Stimulated activated CD4-positive, alpha-beta T cell treated with anti-CD3 and anti-CD28 coated beads, TNF-alpha, amount 100 ng/mL, for 24 hours (primary cell): ENCODE measurements around the gene PSRC1.

Source experiments
- DNase-seq, 3 experiments: peaks; one replicate each; pipeline ENCODE4 v3.0.0-alpha.2; 2020; ENCODE audit warnings: low read depth in 3 of 3

PSRC1 gene

DNA sequence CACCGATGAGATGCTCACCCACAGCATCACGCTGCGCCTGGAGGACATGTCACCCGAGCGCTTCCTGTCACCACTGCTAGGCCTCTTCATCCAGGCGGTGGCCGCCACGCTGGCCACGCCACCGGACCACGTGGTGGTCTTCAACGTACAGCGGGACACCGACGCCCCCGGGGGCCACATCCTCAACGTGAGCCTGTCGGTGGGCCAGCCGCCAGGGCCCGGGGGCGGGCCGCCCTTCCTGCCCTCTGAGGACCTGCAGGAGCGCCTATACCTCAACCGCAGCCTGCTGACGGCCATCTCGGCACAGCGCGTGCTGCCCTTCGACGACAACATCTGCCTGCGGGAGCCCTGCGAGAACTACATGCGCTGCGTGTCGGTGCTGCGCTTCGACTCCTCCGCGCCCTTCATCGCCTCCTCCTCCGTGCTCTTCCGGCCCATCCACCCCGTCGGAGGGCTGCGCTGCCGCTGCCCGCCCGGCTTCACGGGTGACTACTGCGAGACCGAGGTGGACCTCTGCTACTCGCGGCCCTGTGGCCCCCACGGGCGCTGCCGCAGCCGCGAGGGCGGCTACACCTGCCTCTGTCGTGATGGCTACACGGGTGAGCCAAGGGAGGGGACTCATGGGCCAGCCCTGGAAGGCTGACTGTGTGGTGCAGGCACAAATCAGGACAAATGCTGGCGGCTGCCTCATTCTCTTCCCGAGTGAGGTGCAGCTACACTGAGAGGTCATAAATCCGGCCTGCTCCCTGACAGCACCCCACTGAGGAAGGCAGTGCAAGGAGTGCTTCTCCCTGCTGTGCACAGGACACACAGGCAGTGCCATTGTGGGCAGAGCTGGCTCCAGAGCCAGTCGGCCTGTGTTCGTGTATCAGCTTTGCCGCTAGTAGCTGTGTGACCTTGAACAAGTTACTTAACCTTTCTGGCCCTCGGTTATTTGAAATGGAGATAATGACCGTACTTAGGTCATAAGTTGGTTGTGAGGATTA lies 24.2 kb downstream of the PSRC1 start:
- no peak for DNase-seq

DNA sequence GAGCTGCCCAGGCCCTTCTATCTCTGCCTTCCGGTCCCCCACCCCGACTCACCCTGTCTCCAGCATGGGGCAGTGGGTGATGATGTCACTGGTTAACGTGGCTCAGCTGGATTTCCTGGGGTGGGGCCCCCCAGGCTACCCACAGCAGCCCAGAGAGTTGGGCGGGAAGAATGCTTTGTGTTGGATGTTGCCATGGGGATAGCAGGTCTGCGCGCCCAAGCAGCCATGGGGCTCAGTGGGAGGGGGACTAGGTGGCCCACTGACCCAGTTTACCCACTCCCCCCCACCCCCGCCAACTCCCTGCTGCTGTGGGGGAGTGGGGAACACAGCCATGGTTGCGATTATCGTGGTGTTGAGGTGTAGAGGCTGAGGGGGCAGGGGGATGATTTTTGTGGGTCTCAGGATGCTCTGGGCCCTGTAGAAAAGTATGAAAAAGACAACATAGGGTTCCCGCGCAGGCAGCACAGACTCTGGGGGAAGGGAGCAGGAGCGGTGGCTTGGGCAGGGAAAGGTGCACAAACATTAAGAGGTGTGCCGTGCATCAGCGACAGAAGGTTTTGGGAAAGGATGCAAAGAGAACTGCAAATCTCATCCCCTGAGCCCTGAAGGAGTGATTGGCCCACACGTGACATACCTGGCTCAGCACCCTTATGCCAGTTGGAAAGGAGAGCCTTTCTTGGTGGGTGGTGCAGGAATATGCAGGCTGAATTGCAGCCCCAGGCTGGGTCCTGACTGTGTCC lies 25.1 kb downstream of the PSRC1 start:
- no peak for DNase-seq

- no peak for DNase-seq
Measured at GRCh38 chr1:109256971-109257681, 25.8 kb downstream of the PSRC1 start.

DNA sequence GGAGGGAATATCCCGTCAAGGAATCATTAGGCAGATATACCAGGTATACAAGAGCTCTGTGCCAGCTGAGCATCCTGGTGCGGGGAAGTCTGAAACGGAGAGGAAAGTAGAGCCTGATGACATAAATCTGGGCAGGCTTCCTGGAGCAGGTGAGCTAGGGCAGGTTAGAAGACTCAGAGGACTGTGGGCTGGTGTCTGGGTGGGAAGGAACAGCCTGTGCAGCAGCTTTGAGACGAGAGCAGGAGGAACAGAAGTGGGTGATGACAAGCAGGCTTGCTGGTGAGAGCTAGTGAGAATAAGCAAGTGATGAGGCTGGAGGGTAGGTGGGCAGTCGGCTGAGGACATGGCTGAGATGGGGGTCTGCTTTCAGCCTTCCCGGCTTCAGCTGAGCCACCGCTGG lies 26.9 kb downstream of the PSRC1 start:
- no peak for DNase-seq

DNA sequence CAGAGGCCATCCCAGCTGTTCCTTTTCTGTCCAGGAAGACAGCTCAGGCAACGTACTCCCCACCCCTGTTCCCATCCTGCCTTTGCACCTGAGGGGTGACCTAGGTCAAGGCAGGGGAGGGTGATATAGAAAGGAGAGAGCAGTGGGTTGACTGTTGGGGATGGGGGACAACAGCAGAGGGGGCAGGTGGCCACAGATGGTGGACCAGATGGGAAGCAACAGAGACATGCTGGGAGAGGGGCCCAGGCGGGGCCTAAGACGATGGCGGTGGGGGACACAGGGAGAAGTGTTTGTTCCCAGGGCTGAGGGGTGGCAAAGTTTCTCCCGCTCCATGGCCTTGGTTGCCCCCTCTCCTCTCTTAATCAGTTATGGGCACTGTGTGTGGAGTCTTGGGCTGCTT lies 27.3 kb downstream of the PSRC1 start:
- no peak for DNase-seq

- no peak for DNase-seq
Measured at GRCh38 chr1:109255097-109255651, 27.8 kb downstream of the PSRC1 start.

DNA sequence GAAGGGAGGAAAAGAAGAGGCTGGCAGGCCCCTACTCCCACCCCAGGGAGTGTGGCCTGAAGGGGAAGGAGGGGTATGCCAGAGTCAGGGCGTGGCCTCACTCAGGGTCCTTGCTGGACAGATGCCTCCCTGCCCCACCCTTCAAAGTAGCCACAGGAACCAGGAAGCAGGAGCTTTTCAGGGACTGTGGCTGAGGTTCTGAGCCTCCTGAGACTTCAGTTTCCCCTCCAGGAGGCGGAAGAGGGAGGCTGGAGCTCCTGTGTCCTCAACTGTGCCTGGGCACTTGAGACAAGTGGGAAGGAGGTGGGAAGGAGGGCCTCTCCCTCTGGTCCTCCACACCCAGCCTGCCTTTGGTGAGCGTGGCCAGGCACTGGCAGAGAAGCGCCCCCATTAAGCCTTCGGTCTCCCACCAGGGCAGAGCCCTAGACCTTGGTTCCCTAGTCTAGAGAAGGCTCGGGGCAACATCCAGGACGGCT lies 28.3 kb downstream of the PSRC1 start:
- no peak for DNase-seq

DNA sequence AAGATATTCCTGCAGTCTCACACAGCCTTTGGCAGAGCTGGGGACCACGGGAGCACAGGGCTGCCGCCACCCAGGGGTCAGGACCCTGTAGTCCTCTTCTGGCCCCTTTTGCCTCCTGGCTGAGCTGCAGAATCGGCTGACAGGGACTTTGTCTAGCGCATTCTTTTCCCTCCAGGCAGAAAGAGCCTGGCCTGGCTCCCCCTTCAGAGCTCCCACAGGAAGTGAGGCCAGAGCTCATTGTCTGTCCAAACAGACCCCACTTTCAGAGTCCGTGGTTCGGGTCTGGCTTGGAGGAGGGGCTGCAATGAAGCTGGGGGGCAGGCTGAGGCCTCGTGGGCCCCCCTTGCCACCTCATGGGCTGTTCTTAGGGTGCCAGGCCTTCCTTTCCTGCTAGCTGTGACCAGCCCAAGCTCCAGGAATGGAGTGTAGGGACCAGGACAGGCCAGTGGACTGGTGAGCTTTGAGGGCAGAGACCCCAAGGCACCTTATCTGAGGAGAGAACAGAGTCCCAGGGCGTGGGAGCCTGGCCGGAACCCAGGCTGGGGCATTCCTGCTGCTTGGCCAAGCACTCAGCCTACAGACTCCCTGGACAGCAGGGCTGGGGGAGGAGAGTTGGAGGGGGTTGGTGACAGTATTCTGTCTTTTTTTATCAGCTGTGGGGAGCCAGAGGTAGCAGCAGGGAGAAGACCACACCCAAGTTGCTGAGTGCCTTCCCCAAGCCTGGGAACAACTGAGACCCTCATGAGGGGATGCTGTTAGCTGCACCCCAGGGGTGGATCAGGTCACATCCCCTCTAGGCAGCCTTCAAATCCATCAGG lies 28.9 kb downstream of the PSRC1 start:
- DNase-seq = no peak

DNA sequence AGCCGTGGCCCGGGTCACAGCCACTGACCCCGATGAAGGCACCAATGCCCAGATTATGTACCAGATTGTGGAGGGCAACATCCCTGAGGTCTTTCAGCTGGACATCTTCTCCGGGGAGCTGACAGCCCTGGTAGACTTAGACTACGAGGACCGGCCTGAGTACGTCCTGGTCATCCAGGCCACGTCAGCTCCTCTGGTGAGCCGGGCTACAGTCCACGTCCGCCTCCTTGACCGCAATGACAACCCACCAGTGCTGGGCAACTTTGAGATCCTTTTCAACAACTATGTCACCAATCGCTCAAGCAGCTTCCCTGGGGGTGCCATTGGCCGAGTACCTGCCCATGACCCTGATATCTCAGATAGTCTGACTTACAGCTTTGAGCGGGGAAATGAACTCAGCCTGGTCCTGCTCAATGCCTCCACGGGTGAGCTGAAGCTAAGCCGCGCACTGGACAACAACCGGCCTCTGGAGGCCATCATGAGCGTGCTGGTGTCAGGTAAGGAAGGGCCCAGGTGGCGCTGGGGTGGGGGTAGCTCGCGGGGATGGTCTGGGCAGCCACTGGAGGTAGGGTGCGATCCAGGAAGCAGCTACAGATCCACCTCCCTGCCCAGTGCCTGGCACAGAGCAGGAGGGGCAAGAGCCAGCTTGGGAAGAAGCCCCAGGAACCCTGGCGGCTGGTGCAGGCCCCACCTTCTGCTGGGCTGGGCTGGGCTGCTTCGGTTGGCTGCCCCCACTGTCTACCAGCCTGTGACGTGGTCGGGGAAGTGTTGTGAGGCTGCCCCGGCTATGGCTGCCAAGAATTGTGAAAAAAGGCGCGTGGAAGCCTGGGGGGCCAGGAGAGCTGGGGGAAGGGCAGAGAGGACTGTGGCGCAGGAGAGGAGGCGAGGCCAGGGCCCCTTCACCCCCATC lies 29.8 kb downstream of the PSRC1 start:
- no peak for DNase-seq

GRCh38 chr1:109252167-109252892 lies 30.6 kb downstream of the PSRC1 start:
- no peak for DNase-seq

DNA sequence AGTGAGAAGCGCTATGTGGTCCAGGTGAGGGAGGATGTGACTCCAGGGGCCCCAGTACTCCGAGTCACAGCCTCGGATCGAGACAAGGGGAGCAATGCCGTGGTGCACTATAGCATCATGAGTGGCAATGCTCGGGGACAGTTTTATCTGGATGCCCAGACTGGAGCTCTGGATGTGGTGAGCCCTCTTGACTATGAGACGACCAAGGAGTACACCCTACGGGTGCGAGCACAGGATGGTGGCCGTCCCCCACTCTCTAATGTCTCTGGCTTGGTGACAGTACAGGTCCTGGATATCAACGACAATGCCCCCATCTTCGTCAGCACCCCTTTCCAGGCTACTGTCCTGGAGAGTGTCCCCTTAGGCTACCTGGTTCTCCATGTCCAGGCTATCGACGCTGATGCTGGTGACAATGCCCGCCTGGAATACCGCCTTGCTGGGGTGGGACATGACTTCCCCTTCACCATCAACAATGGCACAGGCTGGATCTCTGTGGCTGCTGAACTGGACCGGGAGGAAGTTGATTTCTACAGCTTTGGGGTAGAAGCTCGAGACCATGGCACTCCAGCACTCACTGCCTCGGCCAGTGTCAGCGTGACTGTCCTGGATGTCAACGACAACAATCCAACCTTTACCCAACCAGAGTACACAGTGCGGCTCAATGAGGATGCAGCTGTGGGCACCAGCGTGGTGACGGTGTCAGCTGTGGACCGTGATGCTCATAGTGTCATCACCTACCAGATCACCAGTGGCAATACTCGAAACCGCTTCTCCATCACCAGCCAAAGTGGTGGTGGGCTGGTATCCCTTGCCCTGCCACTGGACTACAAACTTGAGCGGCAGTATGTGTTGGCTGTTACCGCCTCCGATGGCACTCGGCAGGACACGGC lies 31.4 kb downstream of the PSRC1 start:
- no peak for DNase-seq

GRCh38 chr1:109250454-109251276 lies 32.3 kb downstream of the PSRC1 start:
- no peak for DNase-seq

DNA sequence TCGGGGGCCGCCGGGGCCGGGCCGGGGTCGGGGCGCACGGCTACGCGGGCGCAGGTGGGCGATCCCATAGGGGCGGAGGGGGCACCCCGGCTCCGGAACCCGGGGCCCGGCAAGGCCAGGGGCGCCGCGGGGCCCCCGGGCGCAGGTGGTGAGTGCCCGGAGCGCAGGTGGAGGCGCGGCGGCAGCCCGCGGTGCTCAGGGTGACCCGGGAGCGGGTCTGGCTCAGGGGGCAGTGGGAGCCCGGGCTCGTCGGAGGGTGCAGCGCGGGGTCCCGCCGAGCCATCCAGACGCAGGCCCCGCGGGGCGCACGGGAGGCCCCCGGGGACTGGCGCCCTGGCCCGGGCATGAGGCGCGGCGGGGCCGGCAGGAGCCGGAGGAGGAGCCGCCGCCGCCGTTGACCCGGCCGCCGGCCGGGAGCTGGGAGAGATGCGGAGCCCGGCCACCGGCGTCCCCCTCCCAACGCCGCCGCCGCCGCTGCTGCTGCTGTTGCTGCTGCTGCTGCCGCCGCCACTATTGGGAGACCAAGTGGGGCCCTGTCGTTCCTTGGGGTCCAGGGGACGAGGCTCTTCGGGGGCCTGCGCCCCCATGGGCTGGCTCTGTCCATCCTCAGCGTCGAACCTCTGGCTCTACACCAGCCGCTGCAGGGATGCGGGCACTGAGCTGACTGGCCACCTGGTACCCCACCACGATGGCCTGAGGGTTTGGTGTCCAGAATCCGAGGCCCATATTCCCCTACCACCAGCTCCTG lies 33.1 kb downstream of the PSRC1 start:
- DNase-seq = no peak

GRCh38 chr1:109248797-109249629 lies 33.9 kb downstream of the PSRC1 start, which contains the start of gene CELSR2:
CELSR2 (plus strand) TSS chr1:109249539; CDS start chr1:109250080, 541 bp downstream.
- DNase-seq = peak; percentile 29 to 57 (median 43)

GRCh38 chr1:109248444-109248796 lies 34.5 kb downstream of the PSRC1 start:
- no peak for DNase-seq
